Breast epithelium (tissue), 3 donors: ENCODE results near the gene DTWD1.

ENCODE experiments used
- CTCF ChIP-seq, 3 donors: fragments of 450-650 bp; IDR thresholded peaks; one replicate each; pipeline ENCODE4 v1.5.1; 2016 to 2017; ENCODE audit warnings: antibody characterized with exemption in 3 of 3, mild to moderate bottlenecking in 3 of 3, moderate library complexity in 3 of 3
- POLR2A ChIP-seq: fragments of 450-650 bp; IDR thresholded peaks from one replicate; pipeline ENCODE4 v1.6.1; 2016; ENCODE audit warnings: antibody characterized with exemption, mild to moderate bottlenecking, moderate library complexity

- TF ChIP-seq CTCF (IDR thresholded peaks at IDR 0.05) (no peak), POLR2A (no peak)
Measured at GRCh38 chr15:49656734-49657133, 35.9 kb downstream of the DTWD1 start.
